ENCODE results near the gene RBP4. TPM values are rescaled to one million over a fixed set of nuclear protein-coding genes. Genes with fewer than 3 reads are reported as not detected.

RBP4 gene
- total RNA-seq, 2 donors from 2014 or later: 16.2 to 48.2 TPM

- peaks cover 3 to 14% of the 10 kb centered on the region in 2 donors for H3K27me3 ChIP-seq
- no peak within 1 kb of the TSS for H3K27ac ChIP-seq
- no peak for DNase-seq (ENCODE audit: low spot score)
- H3K4me3 ChIP-seq: peak within 1 kb of the TSS in 1 of 2 donors; percentile 42
- H3K36me3 ChIP-seq: no peaks in the 10 kb centered on the region
- H3K4me1 ChIP-seq: peaks cover 0 to 12% of the 10 kb centered on the region in 2 donors
- no peak for TF ChIP-seq CTCF (IDR thresholded peaks at IDR 0.05)
- H3K9me3 ChIP-seq: no peaks in the 10 kb centered on the region
Measured at GRCh38 chr10:93566435-93567276, 34.4 kb downstream of the RBP4 start, which contains the start of gene FFAR4. TSS of gene FFAR4 (plus strand) at chr10:93566665. CDS start at chr10:93566721, 56 bp downstream.

DNA sequence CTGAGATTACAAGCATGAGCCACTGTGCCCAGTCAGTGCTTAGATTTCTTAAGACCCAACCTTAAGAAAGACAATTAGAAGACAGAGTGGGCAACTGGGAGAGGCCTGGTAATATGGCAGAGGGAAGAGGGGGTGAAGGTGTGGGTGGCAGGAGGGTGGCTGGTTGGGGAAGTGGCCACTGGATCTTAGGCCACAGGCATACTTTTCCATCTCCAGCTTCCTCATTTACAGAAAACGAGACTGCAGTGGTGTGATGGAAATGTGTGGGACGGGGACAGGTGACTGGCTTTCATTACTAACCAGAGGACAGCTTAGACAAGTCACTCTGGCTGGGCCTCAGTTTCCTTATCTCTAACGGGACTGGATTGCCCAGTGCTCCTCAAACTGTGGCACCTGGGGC, 35.6 kb downstream of the RBP4 start:
- Histone ChIP-seq H3K4me3 (no peak overlapping the region), H3K36me3 (no peaks in the 10 kb centered on the region), H3K27me3 (peaks cover 3 to 14% of the 10 kb centered on the region in 2 donors), H3K9me3 (no peaks in the 10 kb centered on the region), H3K27ac (no peak overlapping the region), H3K4me1 (peaks cover 0 to 12% of the 10 kb centered on the region in 2 donors)
- no peak for DNase-seq (ENCODE audit: low spot score)
- TF ChIP-seq CTCF (IDR thresholded peaks at IDR 0.05): no peak

DNA sequence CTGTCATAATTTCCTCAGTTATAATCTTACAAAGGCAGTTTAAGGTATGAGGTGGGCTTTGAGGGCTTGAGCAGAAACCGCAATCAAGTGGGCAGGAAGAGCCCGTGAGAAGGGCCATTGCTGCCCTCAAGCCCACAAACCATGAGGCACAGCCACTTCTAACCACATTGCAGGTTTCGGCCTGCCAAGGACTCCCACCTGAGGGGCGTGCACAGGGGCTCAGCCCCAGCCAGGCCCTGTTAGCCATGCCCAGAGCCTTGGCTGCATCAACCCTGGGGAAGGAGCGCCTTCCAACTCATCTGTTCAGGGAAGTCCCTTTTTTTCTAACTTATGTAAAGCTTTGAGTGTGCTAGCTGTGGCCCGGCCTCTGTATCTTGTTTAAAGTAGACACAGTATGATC, 40.5 kb downstream of the RBP4 start:
- no peaks in the 10 kb centered on the region for H3K4me1 ChIP-seq
- no peaks in the 10 kb centered on the region for H3K36me3 ChIP-seq
- no peak for TF ChIP-seq CTCF (IDR thresholded peaks at IDR 0.05)
- H3K27me3 ChIP-seq: no peaks in the 10 kb centered on the region
- H3K27ac ChIP-seq: no peak overlapping the region
- no peaks in the 10 kb centered on the region for H3K9me3 ChIP-seq
- H3K4me3 ChIP-seq: no peak overlapping the region
- DNase-seq (ENCODE audit: low spot score): no peak

DNA sequence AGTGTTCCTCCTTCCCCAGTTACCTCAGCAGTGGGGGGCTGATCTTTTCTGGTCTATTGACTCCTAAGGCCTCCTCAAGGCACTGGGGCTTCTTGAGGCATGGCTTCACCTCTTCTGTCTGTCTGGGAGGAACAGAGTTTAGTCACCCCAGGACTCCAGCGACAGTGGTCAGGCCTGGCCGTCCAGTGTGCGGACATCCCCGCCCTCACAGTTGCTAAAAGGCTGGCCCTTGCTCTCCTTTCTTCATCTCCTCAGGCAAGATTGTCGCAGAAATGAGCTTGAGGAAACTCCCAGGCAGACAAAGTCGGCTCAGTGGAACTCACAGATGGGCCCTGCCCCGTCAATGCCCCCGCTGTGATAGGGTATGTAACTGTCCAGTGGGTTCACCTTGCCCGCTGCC, 41.5 kb downstream of the RBP4 start:
- H3K4me3 ChIP-seq: no peak overlapping the region
- no peak for DNase-seq (ENCODE audit: low spot score)
- H3K4me1 ChIP-seq: no peaks in the 10 kb centered on the region
- TF ChIP-seq CTCF (IDR thresholded peaks at IDR 0.05): no peak
- H3K36me3 ChIP-seq: no peaks in the 10 kb centered on the region
- H3K27me3 ChIP-seq: no peaks in the 10 kb centered on the region
- no peaks in the 10 kb centered on the region for H3K9me3 ChIP-seq
- no peak overlapping the region for H3K27ac ChIP-seq

DNA sequence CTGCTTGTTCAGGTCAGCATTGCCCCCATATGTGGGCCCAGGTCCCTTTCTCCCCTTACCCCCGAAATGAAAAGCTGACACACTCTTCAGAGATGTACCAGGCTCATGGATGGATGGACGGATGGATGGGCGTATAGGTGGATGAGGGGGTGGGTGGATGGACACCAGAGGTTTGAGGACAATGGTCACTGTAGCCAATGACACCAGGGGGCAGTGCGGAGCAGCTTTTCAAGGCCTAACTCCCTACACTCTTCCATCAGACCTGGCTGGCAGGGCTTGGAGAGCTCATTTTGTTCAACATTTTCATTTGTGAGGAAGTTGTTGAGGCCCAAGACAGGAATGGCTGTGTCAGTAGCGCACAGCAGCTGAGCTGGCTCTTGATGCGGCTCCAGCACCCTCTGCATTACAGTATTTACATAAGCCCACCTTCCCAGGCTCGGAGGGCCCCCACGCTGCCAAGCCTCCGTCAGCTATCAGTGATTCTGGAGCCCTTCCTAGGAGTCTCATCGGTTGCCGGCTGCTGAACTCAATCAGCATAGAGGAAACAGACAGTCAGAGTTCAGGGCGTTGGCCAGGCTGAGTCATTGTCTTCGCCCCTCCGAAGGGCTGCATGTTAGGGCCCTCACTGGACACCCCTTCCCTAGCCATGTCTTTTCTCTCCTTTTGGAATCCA, 46.1 kb downstream of the RBP4 start:
- Histone ChIP-seq H3K27ac (no peak overlapping the region), H3K9me3 (no peaks in the 10 kb centered on the region), H3K36me3 (no peaks in the 10 kb centered on the region), H3K4me1 (no peaks in the 10 kb centered on the region), H3K4me3 (no peak overlapping the region), H3K27me3 (no peaks in the 10 kb centered on the region)
- TF ChIP-seq CTCF (IDR thresholded peaks at IDR 0.05): peak; percentile 24 to 75
- DNase-seq (ENCODE audit: low spot score): peak; percentile 80

Measured in right atrium auricular region (tissue), 2 donors.